IMR-90 (cell line): ENCODE data around the gene RPUSD4. TPM values are rescaled to one million over a fixed set of nuclear protein-coding genes. Genes with fewer than 3 reads are reported as not detected.

Experiments used
- ATAC-seq: fragments of 200-7000 bp; cut with Tn5 transposase; 2 replicates; pipeline ENCODE4 v1.9.1; 2020; ENCODE audit warnings: low read depth, mild to moderate bottlenecking, moderate library complexity
- BruUV-seq: library from RNA; stranded (reverse); fragments of 400-500 nt; replicated peaks from 2 replicates; lab custom pipeline; 2021; lab: Mats Ljungman, UMichigan
- CTCF ChIA-PET: fragments of 300-600 bp; formaldehyde crosslinking; extraction: SDS; loops from one replicate; lab custom pipeline; 2021; ENCODE audit warnings: antibody characterized with exemption; lab: Yijun Ruan, JAX
- POLR2A ChIA-PET: fragments of 300-600 bp; sonication (Branson Sonifier 250); formaldehyde crosslinking; loops from one replicate; lab custom pipeline; 2022; ENCODE audit warnings: antibody characterized with exemption; ENCODE audit not compliant: unreplicated experiment; lab: Charles Lee
- DNase-seq: peaks from one replicate; pipeline ENCODE4 v3.0.0; 2013
- H2AFZ ChIP-seq: replicated peaks from 2 replicates; pipeline ENCODE3; 2013; ENCODE audit warnings: low read length, mild to moderate bottlenecking; ENCODE audit not compliant: poor library complexity
- H2AK5ac ChIP-seq: 2 replicates; pipeline ENCODE4 v1.6.1; 2013; ENCODE audit warnings: low read depth, low read length, inconsistent platforms
- H2AK9ac ChIP-seq: replicated peaks from 2 replicates; pipeline ENCODE3; 2013; ENCODE audit warnings: mild to moderate bottlenecking, low read depth, low read length, moderate library complexity; ENCODE audit not compliant: poor library complexity
- H2BK120ac ChIP-seq: 2 replicates; pipeline ENCODE4 v1.6.1; 2013; ENCODE audit warnings: low read depth, low read length, inconsistent platforms
- H2BK15ac ChIP-seq: 3 replicates; pipeline ENCODE4 v1.6.1; 2013; ENCODE audit warnings: low read depth, low read length, inconsistent platforms
- H2BK20ac ChIP-seq: 2 replicates; pipeline ENCODE4 v1.6.1; 2013; ENCODE audit warnings: low read depth, mild to moderate bottlenecking, inconsistent platforms, low read length, moderate library complexity
- H2BK5ac ChIP-seq: 2 replicates; pipeline ENCODE4 v1.6.1; 2013; ENCODE audit warnings: mild to moderate bottlenecking, low read depth, low read length, inconsistent platforms; ENCODE audit not compliant: poor library complexity, severe bottlenecking
- H3K14ac ChIP-seq: replicated peaks from 2 replicates; pipeline ENCODE4 v1.6.1; 2013; ENCODE audit warnings: low read depth, low read length, inconsistent platforms
- H3K18ac ChIP-seq: 2 replicates; pipeline ENCODE4 v1.6.1; 2013; ENCODE audit warnings: low read depth, low read length, control low read depth
- H3K23ac ChIP-seq: 2 replicates; pipeline ENCODE4 v1.6.1; 2013; ENCODE audit warnings: low read depth, low read length, inconsistent platforms
- H3K27ac ChIP-seq: 2 replicates; pipeline ENCODE4 v1.5.1; 2013; ENCODE audit warnings: mild to moderate bottlenecking, control low read depth, low read length; ENCODE audit not compliant: insufficient read depth
- H3K27me3 ChIP-seq: 2 replicates; pipeline ENCODE4 v1.6.1; 2013; ENCODE audit warnings: low read length; ENCODE audit not compliant: control insufficient read depth, insufficient read depth
- H3K36me3 ChIP-seq: 2 replicates; pipeline ENCODE4 v1.6.1; 2013; ENCODE audit warnings: low read length, mixed read lengths; ENCODE audit not compliant: control insufficient read depth, insufficient read depth
- H3K4ac ChIP-seq: 2 replicates; pipeline ENCODE4 v1.6.1; 2013; ENCODE audit warnings: low read depth, low read length, inconsistent platforms
- H3K4me1 ChIP-seq: 2 replicates; pipeline ENCODE4 v1.6.1; 2013; ENCODE audit warnings: low read length, mixed read lengths; ENCODE audit not compliant: control insufficient read depth, insufficient read depth
- H3K4me2 ChIP-seq: 2 replicates; pipeline ENCODE4 v1.6.1; 2013; ENCODE audit warnings: low read depth, mild to moderate bottlenecking, control low read depth, low read length, moderate library complexity
- H3K4me3 ChIP-seq: 2 replicates; pipeline ENCODE4 v1.5.1; 2013; ENCODE audit warnings: low read depth, mild to moderate bottlenecking, control low read depth, low read length, moderate library complexity; ENCODE audit not compliant: insufficient read depth
- H3K56ac ChIP-seq: 2 replicates; pipeline ENCODE4 v1.6.1; 2013; ENCODE audit warnings: low read length, inconsistent platforms; ENCODE audit not compliant: insufficient read depth; ENCODE audit errors: extremely low read depth
- H3K79me1 ChIP-seq, 2 experiments: 2 replicates each; pipeline ENCODE4 v1.6.1; 2013; ENCODE audit warnings: low read length in 2 of 2, inconsistent platforms in 1 of 2, low read depth in 1 of 2
- H3K9ac ChIP-seq: 2 replicates; pipeline ENCODE4 v1.6.1; 2013; ENCODE audit warnings: low read depth, low read length, control low read depth
- H3K9me1 ChIP-seq: 2 replicates; pipeline ENCODE4 v1.6.1; 2013; ENCODE audit warnings: low read length, inconsistent platforms; ENCODE audit not compliant: insufficient read depth
- H3K9me3 ChIP-seq: 2 replicates; pipeline ENCODE4 v1.6.1; 2013; ENCODE audit warnings: low read length; ENCODE audit not compliant: control insufficient read depth, insufficient read depth
- H4K20me1 ChIP-seq: 2 replicates; pipeline ENCODE4 v1.6.1; 2013; ENCODE audit warnings: low read length, inconsistent platforms; ENCODE audit not compliant: insufficient read depth
- H4K5ac ChIP-seq: 2 replicates; pipeline ENCODE4 v1.6.1; 2013; ENCODE audit warnings: mild to moderate bottlenecking, low read depth, low read length, control low read depth
- H4K8ac ChIP-seq, 2 experiments: 2 replicates each; pipeline ENCODE4 v1.6.1; 2013; ENCODE audit warnings: low read depth in 2 of 2, low read length in 2 of 2, control low read depth in 1 of 2, inconsistent platforms in 1 of 2
- H4K91ac ChIP-seq: 2 replicates; pipeline ENCODE4 v1.6.1; 2013; ENCODE audit warnings: low read depth, low read length, inconsistent platforms; ENCODE audit not compliant: insufficient read depth
- CEBPB ChIP-seq: IDR thresholded peaks from 2 replicates; pipeline ENCODE4 v1.6.1; 2012; ENCODE audit warnings: low read depth, low read length, improper control_type of control experiment
- CHD1 ChIP-seq: IDR thresholded peaks from 2 replicates; pipeline ENCODE4 v1.6.1; 2012; ENCODE audit warnings: low read depth, low read length, improper control_type of control experiment
- MAZ ChIP-seq: IDR thresholded peaks from 2 replicates; pipeline ENCODE4 v1.6.1; 2012; ENCODE audit warnings: low read depth, mild to moderate bottlenecking, low read length, improper control_type of control experiment, moderate library complexity, borderline replicate concordance
- MXI1 ChIP-seq: IDR thresholded peaks from 2 replicates; pipeline ENCODE4 v1.6.1; 2012; ENCODE audit warnings: low read depth, mild to moderate bottlenecking, low read length, moderate library complexity, borderline replicate concordance
- POLR2A ChIP-seq: IDR thresholded peaks from 2 replicates; pipeline ENCODE4 v1.6.1; 2012; ENCODE audit warnings: mild to moderate bottlenecking, low read depth, low read length
- RAD21 ChIP-seq: IDR thresholded peaks from 2 replicates; pipeline ENCODE4 v1.6.1; 2012; ENCODE audit warnings: low read length, improper control_type of control experiment
- RFX5 ChIP-seq: IDR thresholded peaks from 2 replicates; pipeline ENCODE4 v1.8.0; 2012; ENCODE audit warnings: low read depth, mild to moderate bottlenecking, low read length, moderate library complexity
- WGBS, 2 experiments: methylation state at CpG; one replicate each; pipeline versions ENCODE4 v1.1.5 to v1.1.7; 2013; ENCODE audit warnings: missing lambda C conversion rate in 2 of 2; ENCODE audit not compliant: insufficient read length in 1 of 2; ENCODE audit errors: extremely low coverage in 2 of 2; 5-methylcytosine and 5-hydroxymethylcytosine counted together
- dilution Hi-C: fragments of 300-500 bp; cut with HindIII; formaldehyde crosslinking; loops from one replicate; pipeline ENCODE4 v1.14.3; 2018; ENCODE audit warnings: low sequenced_read_pairs; ENCODE audit not compliant: unreplicated experiment
- in situ Hi-C: fragments of 300-500 bp; cut with MboI; formaldehyde crosslinking; loops from 3 replicates; pipeline ENCODE4 v1.14.3; 2019; ENCODE audit warnings: low sequenced_read_pairs, inconsistent platforms, mixed read lengths
- intact Hi-C: fragments of 100-400 bp; cut with micrococcal nuclease; formaldehyde crosslinking; loops from 2 replicates; pipeline ENCODE4 v1.10.0; 2022
- polyA plus RNA-seq, 3 experiments: library from polyadenylated mRNA; depleted of rRNA; stranded (reverse); fragments of >200 nt; gene quantifications; 2 replicates each; pipeline ENCODE4 v1.2.3, GENCODE V29; 2012; ENCODE audit warnings: low replicate concordance in 1 of 3
- total RNA-seq: library from RNA; depleted of rRNA; stranded (reverse); fragments of >200 nt; gene quantifications from 2 replicates; pipeline ENCODE4 v1.2.3, GENCODE V29; 2012
- TF ChIP-seq, protein P1 (sequence below): fragments of 150-350 bp; IDR thresholded peaks from 2 replicates; pipeline ENCODE4 v1.6.1; 2017; ENCODE audit warnings: mild to moderate bottlenecking, antibody characterized with exemption, low read length, low read depth

Gene RPUSD4
- total and polyA plus RNA-seq, 2 of the 4 experiments (the other 2 are of a cell fraction), result 22.1 to 30.6 TPM

DNA sequence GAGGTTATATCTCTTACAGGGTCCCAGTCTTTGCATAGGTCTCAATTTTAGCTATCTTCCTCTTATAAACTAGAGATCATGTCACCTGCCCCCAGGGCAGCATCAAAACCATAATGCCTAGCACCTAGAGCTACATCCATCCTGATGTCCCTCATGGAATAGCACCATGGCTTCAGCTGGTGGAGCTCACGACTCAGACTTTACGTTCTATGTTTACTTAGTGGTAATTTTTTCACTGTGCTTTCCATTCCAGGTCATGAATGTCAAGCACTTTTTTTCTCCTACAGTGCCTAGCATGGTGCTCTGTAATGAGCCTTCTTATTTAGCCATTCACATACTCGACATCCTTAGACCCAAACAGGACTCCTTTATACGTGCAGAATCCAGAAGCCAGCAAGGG lies 58.4 kb downstream of the RPUSD4 start:
- H3K4ac ChIP-seq, result no peak overlapping the region
- no peak overlapping the region for H4K8ac ChIP-seq
- no peaks in the 10 kb centered on the region; the same call in 1 of the 2 replicates for H4K20me1 ChIP-seq
- H2AK5ac ChIP-seq, result no peak overlapping the region
- H2AK9ac ChIP-seq, result no peak overlapping the region
- in situ Hi-C loops, result no loop called here
- no peak overlapping the region for H4K91ac ChIP-seq
- no peak overlapping the region for H3K4me2 ChIP-seq
- H3K9ac ChIP-seq, result no peak overlapping the region
- no peak overlapping the region for H3K14ac ChIP-seq
- peaks cover 13% of the 10 kb centered on the region for H3K4me1 ChIP-seq
- ChIA-PET POLR2A (no interaction called here), CTCF (no interaction called here)
- no peak overlapping the region for H2BK120ac ChIP-seq
- intact Hi-C loops, result no loop called here
- H2AFZ ChIP-seq, result no peak overlapping the region
- H3K27me3 ChIP-seq, result peaks cover 60% of the 10 kb centered on the region
- no peak overlapping the region for H2BK20ac ChIP-seq
- peaks cover 9% of the 10 kb centered on the region for H3K9me3 ChIP-seq
- no peak for ATAC-seq
- no peak overlapping the region for H4K5ac ChIP-seq
- no peak for TF ChIP-seq RAD21
- TF ChIP-seq, protein P1, sequence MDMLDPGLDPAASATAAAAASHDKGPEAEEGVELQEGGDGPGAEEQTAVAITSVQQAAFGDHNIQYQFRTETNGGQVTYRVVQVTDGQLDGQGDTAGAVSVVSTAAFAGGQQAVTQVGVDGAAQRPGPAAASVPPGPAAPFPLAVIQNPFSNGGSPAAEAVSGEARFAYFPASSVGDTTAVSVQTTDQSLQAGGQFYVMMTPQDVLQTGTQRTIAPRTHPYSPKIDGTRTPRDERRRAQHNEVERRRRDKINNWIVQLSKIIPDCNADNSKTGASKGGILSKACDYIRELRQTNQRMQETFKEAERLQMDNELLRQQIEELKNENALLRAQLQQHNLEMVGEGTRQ, result no peak
- no peak for TF ChIP-seq POLR2A
- no peak for TF ChIP-seq RFX5
- no peak for TF ChIP-seq MXI1
- TF ChIP-seq CHD1, result no peak
- TF ChIP-seq CEBPB, result no peak
- TF ChIP-seq MAZ, result no peak
- no peak overlapping the region for H2BK5ac ChIP-seq
- no peaks in the 10 kb centered on the region for H3K79me1 ChIP-seq
- H3K9me1 ChIP-seq, result no peaks in the 10 kb centered on the region; the same call in 1 of the 2 replicates
- no peak overlapping the region for H3K4me3 ChIP-seq
- dilution Hi-C loops, result no loop called here
- DNase-seq, result no peak
- no peak overlapping the region for H3K56ac ChIP-seq
- H2BK15ac ChIP-seq, result no peak overlapping the region
- BruUV-seq, result no TSS peak
- H3K23ac ChIP-seq, result no peak overlapping the region
- H3K18ac ChIP-seq, result no peak overlapping the region
- no peak overlapping the region for H3K27ac ChIP-seq
- no peaks in the 10 kb centered on the region for H3K36me3 ChIP-seq
- WGBS, 2 experiments, result no CpG with 5 or more reads among the region's 4 CpGs
